MM.1S (cell line): Measurements from ENCODE around the gene CLOCK.

Experiments
- CTCF ChIP-seq: fragments of 300-600 bp; sonication (generic); IDR thresholded peaks from 2 replicates; pipeline ENCODE4 v1.5.1; 2016; ENCODE audit warnings: antibody characterized with exemption, low read length, mixed read lengths
- EZH2 ChIP-seq: fragments of 300-600 bp; sonication (generic); optimal IDR thresholded peaks from 2 replicates; pipeline ENCODE3; 2017; ENCODE audit warnings: low read depth, mild to moderate bottlenecking, antibody characterized with exemption, low read length, mixed read lengths
- EZH2phosphoT487 ChIP-seq: fragments of 300-600 bp; sonication (generic); IDR thresholded peaks from 2 replicates; pipeline ENCODE4 v1.6.1; 2018; ENCODE audit warnings: antibody characterized with exemption, low read length

GRCh38 chr4:55545641-55546505 is 836 bp downstream of the CLOCK start:
- no peak for TF ChIP-seq CTCF
- TF ChIP-seq EZH2phosphoT487: no peak
- TF ChIP-seq EZH2: no peak
